ENCODE measurements around the gene ACVRL1.

Gene ACVRL1

GRCh38 chr12:51898506-51898905 lies 8.8 kb upstream of the ACVRL1 start:
- DNase-seq (ENCODE audit: low read depth in 3 of 3), result no peak

GRCh38 chr12:51898937-51899336 lies 8.4 kb upstream of the ACVRL1 start:
- DNase-seq (ENCODE audit: low read depth in 3 of 3), result no peak

- DNase-seq (ENCODE audit: low read depth in 3 of 3), result no peak
Measured at GRCh38 chr12:51900323-51900889, 6.9 kb upstream of the ACVRL1 start.

GRCh38 chr12:51901121-51901817 lies 6.0 kb upstream of the ACVRL1 start:
- no peak for DNase-seq (ENCODE audit: low read depth in 3 of 3)

GRCh38 chr12:51901881-51902280 lies 5.4 kb upstream of the ACVRL1 start:
- DNase-seq (ENCODE audit: low read depth in 3 of 3), result no peak

- no peak for DNase-seq (ENCODE audit: low read depth in 3 of 3)
Measured at GRCh38 chr12:51904951-51905470, 2.3 kb upstream of the ACVRL1 start.

DNA sequence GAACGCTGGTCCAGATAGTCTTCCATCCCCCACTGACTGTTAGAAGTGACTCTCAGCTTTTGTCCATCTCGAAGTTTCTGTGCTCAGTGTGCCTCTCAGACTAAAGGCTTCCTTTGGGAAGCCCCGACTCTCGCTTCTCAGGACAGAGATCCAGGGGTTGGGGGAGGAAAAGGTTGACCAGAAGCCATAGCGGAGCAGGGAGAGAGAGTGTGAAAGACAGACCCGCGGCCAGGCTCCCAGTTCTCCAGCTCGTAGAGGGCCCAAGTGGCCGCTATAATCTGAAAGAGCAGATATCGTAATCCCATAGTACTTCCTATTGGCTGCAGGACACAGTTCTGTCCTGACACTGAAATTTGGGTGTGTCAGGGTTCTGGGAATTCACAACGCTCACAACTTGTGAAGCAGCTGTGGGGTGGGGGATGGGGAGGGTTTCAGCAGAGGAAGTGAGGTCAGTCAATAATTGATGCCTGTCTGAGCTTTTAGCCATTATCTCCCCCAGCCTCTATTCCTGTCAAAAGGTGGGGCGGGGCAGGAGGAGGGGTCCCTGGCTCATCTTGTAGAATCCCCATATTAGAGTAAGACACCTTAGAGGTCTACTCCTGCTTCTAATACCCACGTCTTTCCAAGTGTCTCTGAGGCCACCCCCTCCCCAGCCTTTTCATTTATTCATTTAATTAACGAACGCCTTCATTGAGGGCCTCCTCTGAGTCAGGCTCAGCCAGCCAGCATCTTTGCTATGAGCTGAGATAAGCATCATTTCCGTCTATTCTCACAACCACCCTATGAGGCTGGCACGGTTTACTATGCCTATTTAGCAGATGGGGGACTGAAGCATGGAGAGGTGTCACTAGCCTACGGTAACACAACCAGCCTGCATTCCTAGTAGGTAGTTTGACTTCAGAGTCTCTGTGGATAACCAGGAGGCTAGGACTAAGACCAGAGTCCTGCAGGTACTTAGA lies 1.6 kb upstream of the ACVRL1 start:
- DNase-seq (ENCODE audit: low read depth in 3 of 3), result no peak

DNA sequence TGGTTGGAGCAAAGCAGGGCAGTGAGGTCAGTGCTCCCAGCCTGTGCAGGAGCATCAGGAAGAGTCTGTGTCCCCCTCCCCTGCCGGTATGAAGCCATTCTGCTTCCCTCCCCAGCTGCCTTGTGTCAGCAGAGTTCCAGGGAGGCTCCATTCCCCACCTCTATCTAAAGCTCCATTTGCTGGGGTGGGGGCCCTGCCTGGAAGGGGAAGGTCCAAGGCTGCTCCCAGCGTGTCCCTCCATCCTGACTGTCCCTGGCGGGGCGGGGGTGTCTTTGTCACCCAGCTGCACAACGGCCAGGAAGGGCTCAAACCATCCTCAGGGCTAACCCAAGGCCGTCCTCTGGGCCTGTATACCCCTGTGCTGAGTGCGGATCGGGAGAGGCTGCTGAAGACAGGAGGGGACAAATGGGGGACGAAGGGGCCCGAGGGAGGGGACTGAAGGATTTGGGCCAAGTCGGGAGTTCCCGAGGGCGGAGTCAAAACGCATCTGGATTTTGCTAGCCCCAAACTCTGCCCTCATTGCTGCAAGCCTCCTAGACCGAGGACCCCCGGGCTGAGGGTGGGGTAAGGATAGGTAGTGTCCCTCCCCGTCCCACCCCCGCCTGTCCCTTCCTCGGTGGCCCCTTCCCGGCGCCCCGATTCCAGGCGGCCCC lies 748 bp upstream of the ACVRL1 start:
- DNase-seq (ENCODE audit: low read depth in 3 of 3), result no peak

GRCh38 chr12:51907856-51908425 lies 637 bp downstream of the ACVRL1 start:
- no peak for DNase-seq (ENCODE audit: low read depth in 3 of 3)

DNA sequence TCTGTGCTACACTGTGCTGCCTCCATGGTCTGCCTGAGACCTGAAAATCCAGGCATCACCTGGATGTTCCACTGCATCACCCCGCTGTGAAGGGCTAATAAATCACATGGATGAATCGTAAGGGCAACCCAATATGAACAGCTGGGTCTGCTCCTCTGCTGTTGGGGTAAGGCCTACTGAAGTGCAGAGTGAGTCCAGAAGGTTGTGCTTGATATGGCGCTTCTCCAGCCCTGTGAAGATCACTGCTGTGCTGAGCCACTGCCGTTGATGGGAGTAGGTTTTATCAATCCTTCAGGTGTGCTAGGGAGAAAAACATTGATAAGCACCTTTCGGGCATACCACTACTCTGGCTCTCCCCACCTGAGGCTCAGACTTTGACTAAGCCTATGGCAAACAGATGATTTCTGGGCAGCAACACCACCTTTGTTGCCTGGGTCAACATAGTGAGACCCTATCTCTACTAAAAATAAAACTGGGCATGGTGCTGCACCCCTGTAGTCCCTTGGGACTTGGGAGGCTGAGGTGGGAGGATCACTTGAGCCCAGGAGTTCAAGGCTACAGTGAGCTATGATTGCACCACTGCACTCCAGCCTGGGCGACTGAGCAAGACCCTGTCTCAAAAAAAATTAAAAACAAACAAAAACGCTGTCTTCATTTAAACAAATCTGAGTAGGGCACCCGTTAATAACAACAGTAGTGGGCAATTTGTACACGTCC lies 1.7 kb downstream of the ACVRL1 start:
- no peak for DNase-seq (ENCODE audit: low read depth in 3 of 3)

DNA sequence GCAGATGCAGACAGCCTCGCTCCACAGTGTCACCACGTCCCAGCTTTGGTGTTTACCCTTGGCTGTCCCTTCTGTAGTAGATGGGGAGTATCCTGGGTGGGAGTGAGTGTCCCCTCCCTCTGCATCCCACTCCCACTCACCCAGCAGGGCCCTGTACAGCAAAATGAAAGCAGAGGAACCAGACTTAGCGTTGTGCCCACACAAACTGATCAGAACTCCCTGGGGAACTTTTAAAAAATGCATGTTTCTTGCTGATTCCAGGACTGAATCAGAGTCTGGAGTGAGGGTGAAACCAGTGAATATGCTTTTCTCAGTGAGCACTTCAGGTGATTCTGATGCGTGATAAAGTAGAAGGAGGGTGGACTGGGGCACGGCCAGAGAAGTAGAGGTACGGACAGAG lies 2.9 kb downstream of the ACVRL1 start:
- no peak for DNase-seq (ENCODE audit: low read depth in 3 of 3)

DNA sequence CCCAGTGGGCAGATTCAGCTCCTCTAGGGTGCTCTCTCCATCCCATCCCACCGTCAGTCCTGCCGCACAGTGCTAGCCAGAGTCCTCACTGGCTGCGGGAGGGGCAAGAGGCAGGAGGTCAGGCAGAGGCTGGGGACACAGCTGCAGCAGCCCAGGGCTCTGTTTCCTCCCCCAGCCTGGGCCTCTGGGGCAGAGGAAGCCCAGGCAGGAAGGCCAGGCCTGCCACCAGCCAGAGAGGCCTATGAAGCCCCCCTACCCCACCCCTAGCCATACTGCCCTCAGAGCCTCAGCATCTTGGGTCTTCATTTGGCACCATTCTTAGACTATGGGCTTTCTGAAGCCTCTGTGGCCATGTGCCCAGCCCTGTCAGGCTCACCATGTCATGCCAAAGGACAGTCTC lies 3.4 kb downstream of the ACVRL1 start:
- DNase-seq (ENCODE audit: low read depth in 3 of 3), result no peak

GRCh38 chr12:51911307-51911706 lies 4.0 kb downstream of the ACVRL1 start:
- DNase-seq (ENCODE audit: low read depth in 3 of 3), result no peak

DNA sequence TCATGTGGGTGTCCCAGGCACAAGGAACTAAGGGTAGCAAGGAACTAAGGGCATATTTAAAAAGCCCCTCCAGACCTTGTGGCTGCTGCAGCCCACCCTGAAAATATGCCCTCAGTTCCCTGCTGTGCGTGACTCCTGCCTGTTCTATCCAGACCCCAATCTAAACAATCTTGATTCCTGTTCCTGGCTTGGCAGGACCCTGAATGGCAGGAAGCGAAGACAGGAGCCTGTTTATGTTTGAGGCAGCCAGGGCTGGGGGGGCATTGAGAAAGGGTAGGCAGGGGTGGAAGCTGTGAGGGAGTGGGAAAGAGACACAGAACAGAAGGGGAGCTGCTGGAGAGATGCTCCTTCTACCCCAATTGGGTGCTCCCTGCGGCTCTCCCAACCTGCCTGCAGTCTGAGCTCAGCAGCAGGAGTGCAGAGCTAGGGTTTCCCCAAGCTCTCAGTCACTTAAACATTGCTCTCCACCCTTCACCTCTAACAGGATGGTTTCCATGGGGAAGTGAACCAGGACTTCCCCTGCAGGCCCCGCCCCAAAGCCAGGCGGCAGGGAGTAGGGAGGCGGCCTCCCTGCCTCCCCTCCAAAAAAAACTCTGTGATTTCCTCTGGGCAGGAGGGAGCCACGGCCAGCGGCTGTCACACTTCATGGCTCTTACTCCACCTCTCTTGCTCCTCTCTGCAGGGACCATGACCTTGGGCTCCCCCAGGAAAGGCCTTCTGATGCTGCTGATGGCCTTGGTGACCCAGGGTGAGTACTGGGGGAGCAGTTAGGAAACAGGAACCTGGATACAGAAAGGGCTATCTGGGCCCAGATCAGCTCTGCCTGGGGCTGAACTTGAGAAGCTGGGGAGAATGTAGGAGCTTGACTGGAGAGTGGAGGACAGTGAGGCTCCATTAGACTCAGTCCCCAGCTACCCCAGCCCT lies 4.7 kb downstream of the ACVRL1 start:
- DNase-seq (ENCODE audit: low read depth in 3 of 3), result no peak

DNA sequence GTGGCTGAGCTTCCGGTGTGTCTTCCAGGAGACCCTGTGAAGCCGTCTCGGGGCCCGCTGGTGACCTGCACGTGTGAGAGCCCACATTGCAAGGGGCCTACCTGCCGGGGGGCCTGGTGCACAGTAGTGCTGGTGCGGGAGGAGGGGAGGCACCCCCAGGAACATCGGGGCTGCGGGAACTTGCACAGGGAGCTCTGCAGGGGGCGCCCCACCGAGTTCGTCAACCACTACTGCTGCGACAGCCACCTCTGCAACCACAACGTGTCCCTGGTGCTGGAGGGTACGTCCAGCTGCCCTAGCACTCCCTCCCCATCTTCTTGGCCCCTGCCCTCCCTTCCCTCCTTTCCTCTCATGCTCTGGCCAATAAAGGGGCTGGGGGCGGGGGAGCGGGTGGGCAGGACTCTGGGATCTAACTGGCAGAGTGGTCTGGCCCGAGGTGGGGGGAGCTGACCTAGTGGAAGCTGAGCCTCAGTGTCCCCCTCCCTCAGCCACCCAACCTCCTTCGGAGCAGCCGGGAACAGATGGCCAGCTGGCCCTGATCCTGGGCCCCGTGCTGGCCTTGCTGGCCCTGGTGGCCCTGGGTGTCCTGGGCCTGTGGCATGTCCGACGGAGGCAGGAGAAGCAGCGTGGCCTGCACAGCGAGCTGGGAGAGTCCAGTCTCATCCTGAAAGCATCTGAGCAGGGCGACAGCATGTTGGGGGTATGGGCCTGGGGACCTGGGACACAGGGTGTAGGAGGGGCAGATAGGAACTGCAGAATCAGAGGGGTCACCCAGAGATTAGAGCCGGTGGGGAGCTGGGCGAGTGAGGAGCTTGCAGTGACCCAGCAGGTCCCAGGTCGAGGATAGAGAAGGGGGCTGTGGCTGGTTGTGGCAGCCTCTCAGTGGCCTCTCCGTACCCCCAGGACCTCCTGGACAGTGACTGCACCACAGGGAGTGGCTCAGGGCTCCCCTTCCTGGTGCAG lies 6.0 kb downstream of the ACVRL1 start:
- DNase-seq (ENCODE audit: low read depth in 3 of 3), result no peak

- no peak for DNase-seq (ENCODE audit: low read depth in 3 of 3)
Measured at GRCh38 chr12:51914034-51914923, 7.0 kb downstream of the ACVRL1 start.

GRCh38 chr12:51915003-51915625 lies 7.8 kb downstream of the ACVRL1 start:
- DNase-seq (ENCODE audit: low read depth in 3 of 3), result no peak

Data from stimulated activated CD4-positive, alpha-beta T cell treated with anti-CD3 and anti-CD28 coated beads, TNF-alpha, amount 100 ng/mL, for 24 hours (primary cell).